ENCODE measurements around the gene MAN2B1.
A peak's percentile ranks its signal among the peaks of the same experiment; 100 is the strongest.

MAN2B1 gene

GRCh38 chr19:12657966-12658365 is 8.6 kb downstream of the MAN2B1 start:
- no peak for DNase-seq (ENCODE audit: low read depth)
- TF ChIP-seq CTCF (conservative IDR thresholded peaks at IDR 0.05; ENCODE audit: low read depth, low read length) = peak; percentile 3
- no peak overlapping the region for H3K4me3 ChIP-seq (ENCODE audit: low read depth, low read length)

GRCh38 chr19:12656899-12657571 is 9.5 kb downstream of the MAN2B1 start:
- no peak overlapping the region for H3K4me3 ChIP-seq (ENCODE audit: low read depth, low read length)
- peak; percentile 18 for TF ChIP-seq CTCF (conservative IDR thresholded peaks at IDR 0.05; ENCODE audit: low read depth, low read length)
- no peak for DNase-seq (ENCODE audit: low read depth)

- no peak overlapping the region for H3K4me3 ChIP-seq (ENCODE audit: low read depth, low read length)
- TF ChIP-seq CTCF (conservative IDR thresholded peaks at IDR 0.05; ENCODE audit: low read depth, low read length) = no peak
These were observed 11.0 kb downstream of the MAN2B1 start for GRCh38 chr19:12655546-12655945.

GRCh38 chr19:12652219-12652618 is 14.3 kb downstream of the MAN2B1 start:
- no peak for DNase-seq (ENCODE audit: low read depth)
- TF ChIP-seq CTCF (conservative IDR thresholded peaks at IDR 0.05; ENCODE audit: low read depth, low read length) = no peak
- no peak overlapping the region for H3K4me3 ChIP-seq (ENCODE audit: low read depth, low read length)

More at GRCh38 chr19:12655546-12655945, 11.0 kb downstream of the MAN2B1 start:
- DNase-seq (ENCODE audit: low read depth) = no peak

GRCh38 chr19:12649941-12650340 is 16.6 kb downstream of the MAN2B1 start:
- TF ChIP-seq CTCF (conservative IDR thresholded peaks at IDR 0.05; ENCODE audit: low read depth, low read length) = no peak
- DNase-seq (ENCODE audit: low read depth) = no peak
- no peak overlapping the region for H3K4me3 ChIP-seq (ENCODE audit: low read depth, low read length)

- no peak for DNase-seq (ENCODE audit: low read depth)
- H3K4me3 ChIP-seq (ENCODE audit: low read depth, low read length) = no peak overlapping the region
- TF ChIP-seq CTCF (conservative IDR thresholded peaks at IDR 0.05; ENCODE audit: low read depth, low read length) = peak; percentile 40
These were observed 18.5 kb downstream of the MAN2B1 start for GRCh38 chr19:12648088-12648487.

GRCh38 chr19:12647490-12648071 is 19.0 kb downstream of the MAN2B1 start:
- peak; percentile 51 for DNase-seq (ENCODE audit: low read depth)
- H3K4me3 ChIP-seq (ENCODE audit: low read depth, low read length) = peak overlapping the region; percentile 22
- TF ChIP-seq CTCF (conservative IDR thresholded peaks at IDR 0.05; ENCODE audit: low read depth, low read length) = no peak
